GM23338 (cell line): Measurements from ENCODE around the gene ADAD2.

Source experiments
- CREB1 ChIP-seq: fragments of 250-450 bp; sonication (Bioruptor Pico); IDR thresholded peaks from 2 replicates; pipeline ENCODE4 v1.5.0; 2020; ENCODE audit warnings: low read depth, mild to moderate bottlenecking, moderate library complexity
- CTCF ChIP-seq, 2 experiments: fragments of 200-600 bp in 1 of 2; sonication (generic) in 1 of 2; conservative IDR thresholded peaks; 2 replicates each; pipeline versions ENCODE4 v1.5.1 to v1.6.1; 2016 to 2017; ENCODE audit warnings: antibody characterized with exemption in 2 of 2, low read depth in 2 of 2, mild to moderate bottlenecking in 2 of 2, moderate library complexity in 1 of 2
- EZH2 ChIP-seq: fragments of 200-600 bp; sonication (generic); IDR thresholded peaks from one replicate; pipeline ENCODE4 v1.8.0; 2017; ENCODE audit warnings: antibody characterized with exemption, mild to moderate bottlenecking, low read depth; ENCODE audit not compliant: unreplicated experiment
- REST ChIP-seq: IDR thresholded peaks from one replicate; pipeline ENCODE4 v1.6.1; 2018; ENCODE audit warnings: antibody characterized with exemption; ENCODE audit not compliant: unreplicated experiment

- no peak for TF ChIP-seq CTCF (conservative IDR thresholded peaks at IDR 0.05; ENCODE audit: low read depth in 2 of 2)
- TF ChIP-seq EZH2 = no peak
- no peak for TF ChIP-seq CREB1 (CRISPR knock-in tag)
- TF ChIP-seq REST = no peak
Measured at GRCh38 chr16:84195201-84196093, 4.5 kb downstream of the ADAD2 start.
